Fibroblast of skin of left quadriceps (primary cell): ENCODE data around the gene HTR2B.
A peak's percentile ranks its signal among the peaks of the same experiment; 100 is the strongest.
"Not testable (repeated sequence)": the region's sequence is repeated elsewhere in the genome, so short reads cannot be mapped to it uniquely, and the experiment has no call there.

Experiments
- DNase-seq, 2 experiments: peaks; one replicate each; pipeline ENCODE4 v3.0.0-alpha.2; 2013; ENCODE audit warnings: low read depth in 2 of 2

HTR2B gene

GRCh38 chr2:231133365-231134099 is 8.7 kb upstream of the HTR2B start:
- DNase-seq, result peak; percentile 67 to 72

GRCh38 chr2:231132129-231132528 is 7.3 kb upstream of the HTR2B start:
- DNase-seq, result peak; percentile 35 to 42

GRCh38 chr2:231130336-231131056 is 5.7 kb upstream of the HTR2B start:
- DNase-seq, result no peak

GRCh38 chr2:231129216-231129615 is 4.4 kb upstream of the HTR2B start:
- DNase-seq, result no peak

- DNase-seq, result no peak
Observed at GRCh38 chr2:231128541-231128940, 3.7 kb upstream of the HTR2B start.

- no peak for DNase-seq
Observed at GRCh38 chr2:231127936-231128335, 3.1 kb upstream of the HTR2B start.

GRCh38 chr2:231127480-231127879 is 2.6 kb upstream of the HTR2B start:
- no peak for DNase-seq

GRCh38 chr2:231126123-231126522 is 1.3 kb upstream of the HTR2B start:
- DNase-seq, result no peak

GRCh38 chr2:231123362-231123898 is 1.4 kb downstream of the HTR2B start:
- no peak for DNase-seq

GRCh38 chr2:231118614-231118942 is 6.3 kb downstream of the HTR2B start:
- no peak for DNase-seq

GRCh38 chr2:231117922-231118613 is 6.8 kb downstream of the HTR2B start:
- DNase-seq, result no peak

- no peak for DNase-seq
Observed at GRCh38 chr2:231117148-231117547, 7.7 kb downstream of the HTR2B start.

- no peak for DNase-seq
Observed at GRCh38 chr2:231115651-231116050, 9.2 kb downstream of the HTR2B start.

GRCh38 chr2:231113489-231113888 is 11.4 kb downstream of the HTR2B start:
- no peak for DNase-seq

- no peak for DNase-seq
Observed at GRCh38 chr2:231111987-231112386, 12.9 kb downstream of the HTR2B start.

- DNase-seq, result peak; percentile 29 to 33
Observed at GRCh38 chr2:231110551-231110950, 14.3 kb downstream of the HTR2B start.

GRCh38 chr2:231104115-231104713 is 20.6 kb downstream of the HTR2B start:
- DNase-seq, result peak; percentile 42 to 46

GRCh38 chr2:231102772-231103171 is 22.1 kb downstream of the HTR2B start:
- no peak for DNase-seq

GRCh38 chr2:231100990-231101389 is 23.9 kb downstream of the HTR2B start:
- DNase-seq, result no peak

- not testable (repeated sequence) for DNase-seq
Observed at GRCh38 chr2:231100321-231100720, 24.5 kb downstream of the HTR2B start.

GRCh38 chr2:231099918-231100317 is 24.9 kb downstream of the HTR2B start:
- no peak for DNase-seq

- DNase-seq, result no peak
Observed at GRCh38 chr2:231094736-231095346, 30.0 kb downstream of the HTR2B start.
